Endothelial cell of umbilical vein (primary cell): ENCODE measurements around the gene KCNIP1. TPM values are rescaled to one million over a fixed set of nuclear protein-coding genes. Genes with fewer than 3 reads are reported as not detected.

Experiments
- BruUV-seq: library from RNA; stranded (reverse); fragments of 400-500 nt; replicated peaks from 2 replicates; lab custom pipeline; 2021; lab: Mats Ljungman, UMichigan
- CTCF ChIA-PET: fragments of 300-600, 350-600 bp; sonication (Branson Sonifier 250); formaldehyde crosslinking; loops from one replicate; lab custom pipeline; 2021; ENCODE audit warnings: antibody characterized with exemption, inconsistent platforms; lab: Charles Lee
- POLR2A ChIA-PET: fragments of 300-600, 350-600 bp; sonication (Branson Sonifier 250); formaldehyde crosslinking; loops from one replicate; lab custom pipeline; 2021; ENCODE audit warnings: antibody characterized with exemption, inconsistent platforms; lab: Charles Lee
- DNase-seq: peaks from one replicate; pipeline ENCODE4 v3.0.0-alpha.2; 2011; ENCODE audit warnings: low read depth, low spot score
- FAIRE-seq: peaks from 2 replicates; lab custom pipeline; 2011; peaks lifted over from hg19 to GRCh38; lab: Jason Lieb, UNC
- H2AFZ ChIP-seq: 2 replicates; pipeline ENCODE4 v1.6.0; 2012; ENCODE audit warnings: low read depth, low read length, control low read depth, inconsistent platforms
- H3K27ac ChIP-seq: 2 replicates; pipeline ENCODE4 v1.5.1; 2011; ENCODE audit warnings: low read depth, mild to moderate bottlenecking, control low read depth, low read length, moderate library complexity; ENCODE audit not compliant: insufficient read depth
- H3K27me3 ChIP-seq, 2 experiments: 2 replicates each; pipeline versions ENCODE4 v1.6.0 to v1.6.1; 2011; ENCODE audit warnings: low read length in 2 of 2, mixed read lengths in 1 of 2; ENCODE audit not compliant: control insufficient read depth in 2 of 2, insufficient read depth in 2 of 2
- H3K36me3 ChIP-seq, 2 experiments: 2 replicates in 1 of 2; 3 replicates in 1 of 2; pipeline ENCODE4 v1.5.1; 2011; ENCODE audit warnings: low read length in 2 of 2, mild to moderate bottlenecking in 1 of 2, moderate library complexity in 1 of 2; ENCODE audit not compliant: control insufficient read depth in 2 of 2, insufficient read depth in 2 of 2; ENCODE audit errors: extremely low read depth in 1 of 2
- H3K4me1 ChIP-seq: 3 replicates; pipeline ENCODE4 v1.5.1; 2011; ENCODE audit warnings: mild to moderate bottlenecking, low read length; ENCODE audit not compliant: control insufficient read depth, insufficient read depth; ENCODE audit errors: extremely low read depth
- H3K4me2 ChIP-seq: 2 replicates; pipeline ENCODE4 v1.6.1; 2011; ENCODE audit warnings: low read length, control low read depth, mixed read lengths; ENCODE audit not compliant: insufficient read depth
- H3K4me3 ChIP-seq, 3 experiments: fragments of 200-600 bp in 1 of 3; sonication (generic), shearing (Covaris generic) in 1 of 3; replicated peaks in 1 of 3; 2 replicates each; pipeline ENCODE4 v1.5.1; 2011 to 2016; ENCODE audit warnings: control low read depth in 3 of 3, low read length in 3 of 3, mild to moderate bottlenecking in 2 of 3, inconsistent platforms in 1 of 3, low read depth in 1 of 3, moderate library complexity in 1 of 3; ENCODE audit not compliant: insufficient read depth in 1 of 3
- H3K79me2 ChIP-seq: 2 replicates; pipeline ENCODE4 v1.6.0; 2012; ENCODE audit warnings: low read length, inconsistent platforms; ENCODE audit not compliant: control insufficient read depth, insufficient read depth
- H3K9ac ChIP-seq: replicated peaks from 2 replicates; pipeline ENCODE3; 2011; ENCODE audit warnings: low read length, control low read depth; ENCODE audit not compliant: insufficient read depth; ENCODE audit errors: extremely low read depth
- H3K9me1 ChIP-seq: replicated peaks from 3 replicates; pipeline ENCODE4 v1.6.0; 2011; ENCODE audit warnings: mild to moderate bottlenecking, low read length; ENCODE audit not compliant: control insufficient read depth, insufficient read depth; ENCODE audit errors: extremely low read depth
- H3K9me3 ChIP-seq: replicated peaks from 2 replicates; pipeline ENCODE4 v1.5.1; 2012; ENCODE audit warnings: low read length, inconsistent platforms; ENCODE audit not compliant: control insufficient read depth, insufficient read depth
- H4K20me1 ChIP-seq: replicated peaks from 2 replicates; pipeline ENCODE3; 2011; ENCODE audit warnings: mild to moderate bottlenecking, low read length; ENCODE audit not compliant: control insufficient read depth, insufficient read depth; ENCODE audit errors: extremely low read depth
- EZH2 ChIP-seq: IDR thresholded peaks from 2 replicates; pipeline ENCODE4 v1.6.1; 2012; ENCODE audit warnings: borderline replicate concordance, low read depth, mild to moderate bottlenecking, moderate library complexity, low read length, inconsistent platforms; ENCODE audit not compliant: severe bottlenecking
- FOS ChIP-seq: IDR thresholded peaks from 2 replicates; pipeline ENCODE4 v1.6.1; 2011; ENCODE audit warnings: mild to moderate bottlenecking, low read length, moderate library complexity, borderline replicate concordance; ENCODE audit not compliant: insufficient read depth
- GATA2 ChIP-seq: IDR thresholded peaks from 2 replicates; pipeline ENCODE4 v1.7.0; 2011; ENCODE audit warnings: low read depth, mild to moderate bottlenecking, moderate library complexity, mixed read lengths, low read length; ENCODE audit not compliant: insufficient read length, insufficient read depth
- JUN ChIP-seq: IDR thresholded peaks from 2 replicates; pipeline ENCODE4 v1.6.1; 2011; ENCODE audit warnings: borderline replicate concordance, low read depth; ENCODE audit not compliant: insufficient read length, insufficient read depth
- MYC ChIP-seq: IDR thresholded peaks from one replicate; pipeline ENCODE4 v1.6.1; 2011; ENCODE audit warnings: mild to moderate bottlenecking, low read depth, low read length
- POLR2A ChIP-seq: IDR thresholded peaks from 2 replicates; pipeline ENCODE4 v1.6.1; 2012; ENCODE audit warnings: low read depth, mild to moderate bottlenecking, control low read depth, low read length
- POLR2AphosphoS5 ChIP-seq: IDR thresholded peaks from 2 replicates; pipeline ENCODE4 v1.6.1; 2012; ENCODE audit warnings: low read depth, mild to moderate bottlenecking, control low read depth, low read length, moderate library complexity; ENCODE audit not compliant: insufficient read depth
- dilution Hi-C: fragments of 300-500 bp; cut with MboI; formaldehyde crosslinking; loops from one replicate; pipeline ENCODE4 v1.15.0; 2019; ENCODE audit warnings: low sequenced_read_pairs; ENCODE audit not compliant: extremely low pct_ligation_motif_present
- intact Hi-C: fragments of 100-400 bp; cut with micrococcal nuclease; formaldehyde crosslinking; loops from one replicate; pipeline ENCODE4 v1.10.0; 2022
- polyA plus RNA-seq, 4 experiments: library from polyadenylated mRNA; depleted of rRNA in 3 of 4; stranded (reverse) in 3 of 4; unstranded in 1 of 4; fragments of >200 nt; gene quantifications; 2 replicates each; pipeline versions ENCODE4 v1.2.1 to v1.2.3, GENCODE V29; 2011 to 2012; ENCODE audit warnings: missing spikeins in 1 of 4
- total RNA-seq: library from RNA; stranded (reverse); gene quantifications from 2 replicates; pipeline ENCODE4 v1.2.3, GENCODE V29; 2021
- TF ChIP-seq, protein P1 (sequence below), 2 donors: IDR thresholded peaks; 1 replicate in 1 of 2; 2 replicates in 1 of 2; pipeline ENCODE4 v1.5.1; 2011; ENCODE audit warnings: low read length in 2 of 2, mild to moderate bottlenecking in 2 of 2, moderate library complexity in 2 of 2, control low read depth in 1 of 2, inconsistent platforms in 1 of 2, low read depth in 1 of 2; ENCODE audit not compliant: insufficient read depth in 1 of 2; ENCODE audit errors: extremely low read depth in 1 of 2
- TF ChIP-seq, protein P2 (sequence below): IDR thresholded peaks from 2 replicates; pipeline ENCODE4 v1.6.1; 2011; ENCODE audit not compliant: insufficient read depth, insufficient read length

KCNIP1 gene
- total and polyA plus RNA-seq, 2 donors (not counting 3 experiments of a cell fraction or from before 2014, with no cell fraction given), result 0.15 TPM; not detected in 1

DNA sequence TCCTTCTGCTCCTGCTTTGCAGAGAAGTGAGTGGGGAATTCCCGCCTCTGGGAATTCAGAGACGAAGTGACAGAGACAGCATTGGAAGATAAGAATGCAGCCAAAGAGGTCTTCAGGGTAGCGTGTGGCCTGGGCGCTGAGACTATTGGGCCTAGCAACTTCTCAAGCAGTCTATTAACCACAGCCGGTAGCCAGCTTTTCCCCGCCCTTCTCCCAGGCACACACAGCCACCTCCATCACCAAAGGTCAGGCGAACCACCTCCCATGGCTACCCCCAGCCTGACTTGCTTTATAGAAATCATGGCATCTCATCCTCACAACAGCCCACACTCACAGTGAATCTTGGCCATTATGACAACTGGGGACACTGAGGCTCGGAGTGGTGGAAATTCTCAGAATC lies 124.2 kb downstream of the KCNIP1 start:
- FAIRE-seq (no peak), DNase-seq (no peak)
- dilution Hi-C loops, result no loop called here
- CTCF ChIA-PET, result interaction anchor here (2.7 to 17.1 kb wide), 2 partner anchors 11 to 194 kb away, joined by 8 to 288 read pairs; no protein-coding TSS in a partner anchor
- Histone ChIP-seq H3K27me3 (peaks cover 0 to 2% of the 10 kb centered on the region in 2 experiments), H2AFZ (no peak overlapping the region), H4K20me1 (no peaks in the 10 kb centered on the region), H3K4me3 (no peak overlapping the region), H3K9me3 (no peaks in the 10 kb centered on the region), H3K36me3 (no peaks in the 10 kb centered on the region), H3K79me2 (no peaks in the 10 kb centered on the region), H3K9ac (no peak overlapping the region), H3K4me2 (no peak overlapping the region), H3K9me1 (no peaks in the 10 kb centered on the region), H3K27ac (no peak overlapping the region), H3K4me1 (no peaks in the 10 kb centered on the region)
- TF ChIP-seq POLR2AphosphoS5 (no peak), GATA2 (no peak), FOS (no peak), EZH2 (no peak), JUN (no peak), MYC (no peak), POLR2A (no peak)
- TF ChIP-seq, protein P1, sequence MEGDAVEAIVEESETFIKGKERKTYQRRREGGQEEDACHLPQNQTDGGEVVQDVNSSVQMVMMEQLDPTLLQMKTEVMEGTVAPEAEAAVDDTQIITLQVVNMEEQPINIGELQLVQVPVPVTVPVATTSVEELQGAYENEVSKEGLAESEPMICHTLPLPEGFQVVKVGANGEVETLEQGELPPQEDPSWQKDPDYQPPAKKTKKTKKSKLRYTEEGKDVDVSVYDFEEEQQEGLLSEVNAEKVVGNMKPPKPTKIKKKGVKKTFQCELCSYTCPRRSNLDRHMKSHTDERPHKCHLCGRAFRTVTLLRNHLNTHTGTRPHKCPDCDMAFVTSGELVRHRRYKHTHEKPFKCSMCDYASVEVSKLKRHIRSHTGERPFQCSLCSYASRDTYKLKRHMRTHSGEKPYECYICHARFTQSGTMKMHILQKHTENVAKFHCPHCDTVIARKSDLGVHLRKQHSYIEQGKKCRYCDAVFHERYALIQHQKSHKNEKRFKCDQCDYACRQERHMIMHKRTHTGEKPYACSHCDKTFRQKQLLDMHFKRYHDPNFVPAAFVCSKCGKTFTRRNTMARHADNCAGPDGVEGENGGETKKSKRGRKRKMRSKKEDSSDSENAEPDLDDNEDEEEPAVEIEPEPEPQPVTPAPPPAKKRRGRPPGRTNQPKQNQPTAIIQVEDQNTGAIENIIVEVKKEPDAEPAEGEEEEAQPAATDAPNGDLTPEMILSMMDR (IDR thresholded peaks at IDR 0.05; ENCODE audit: extremely low read depth in 1 of 2, insufficient read depth in 1 of 2, low read depth in 1 of 2, low read length in 2 of 2), result no peak
- TF ChIP-seq, protein P2, sequence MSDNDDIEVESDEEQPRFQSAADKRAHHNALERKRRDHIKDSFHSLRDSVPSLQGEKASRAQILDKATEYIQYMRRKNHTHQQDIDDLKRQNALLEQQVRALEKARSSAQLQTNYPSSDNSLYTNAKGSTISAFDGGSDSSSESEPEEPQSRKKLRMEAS, result no peak
- intact Hi-C loops, result no loop called here
- POLR2A ChIA-PET, result no interaction called here
- no TSS peak for BruUV-seq
